ENCODE data around the gene SUMO2. TPM values are rescaled to one million over a fixed set of nuclear protein-coding genes. Genes with fewer than 3 reads are reported as not detected.

SUMO2 gene
- total and polyA plus RNA-seq, 2 experiments from 2014 or later = 139 to 890 TPM

DNA sequence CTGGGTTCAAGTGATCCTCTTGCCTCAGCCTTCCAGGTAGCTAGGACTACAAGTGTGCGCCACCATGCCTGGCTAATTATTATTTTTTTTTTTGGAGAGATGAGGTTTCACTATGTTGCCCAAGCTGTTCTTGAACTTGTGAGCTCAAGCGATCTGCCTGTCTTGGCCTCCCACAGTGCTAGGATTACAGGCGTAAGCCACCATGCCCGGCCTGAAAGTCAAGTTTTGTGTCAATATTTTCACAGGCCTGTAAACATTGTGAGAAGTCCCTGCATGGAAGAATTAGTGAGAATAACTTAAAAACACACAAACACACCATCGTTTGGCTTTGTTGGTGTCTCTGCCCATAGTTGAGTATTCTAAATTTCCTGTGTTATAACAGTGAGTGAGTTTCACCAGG lies 45.0 kb upstream of the SUMO2 start:
- no peaks in the 10 kb centered on the region for H3K9me2 ChIP-seq (ENCODE audit: insufficient read depth)
- no peak overlapping the region for H2AFZ ChIP-seq
- Mint-ChIP-seq H3K9me3 (no peaks in the 10 kb centered on the region), H3K4me3 (no peak overlapping the region), H3K27me3 (ENCODE audit: insufficient read depth, low read depth, poor library complexity) (peaks cover 3% of the 10 kb centered on the region), H3K27ac (no peak overlapping the region), H3K4me1 (no peaks in the 10 kb centered on the region), H3K36me3 (ENCODE audit: low read depth) (peaks cover 80% of the 10 kb centered on the region)
- H3K27me3 ChIP-seq (ENCODE audit: insufficient read depth) = no peaks in the 10 kb centered on the region
- peaks cover 3% of the 10 kb centered on the region for H4K20me1 ChIP-seq (replicated peaks; ENCODE audit: insufficient read depth)
- TF ChIP-seq, protein P1, sequence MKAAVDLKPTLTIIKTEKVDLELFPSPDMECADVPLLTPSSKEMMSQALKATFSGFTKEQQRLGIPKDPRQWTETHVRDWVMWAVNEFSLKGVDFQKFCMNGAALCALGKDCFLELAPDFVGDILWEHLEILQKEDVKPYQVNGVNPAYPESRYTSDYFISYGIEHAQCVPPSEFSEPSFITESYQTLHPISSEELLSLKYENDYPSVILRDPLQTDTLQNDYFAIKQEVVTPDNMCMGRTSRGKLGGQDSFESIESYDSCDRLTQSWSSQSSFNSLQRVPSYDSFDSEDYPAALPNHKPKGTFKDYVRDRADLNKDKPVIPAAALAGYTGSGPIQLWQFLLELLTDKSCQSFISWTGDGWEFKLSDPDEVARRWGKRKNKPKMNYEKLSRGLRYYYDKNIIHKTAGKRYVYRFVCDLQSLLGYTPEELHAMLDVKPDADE (IDR thresholded peaks at IDR 0.05) = no peak
- H3K36me3 ChIP-seq (ENCODE audit: insufficient read depth) = peaks cover 29% of the 10 kb centered on the region
- ATAC-seq (no peak), DNase-seq (ENCODE audit: low spot score) (no peak)
- no peak overlapping the region for H3K27ac ChIP-seq (ENCODE audit: low read depth)
- no peaks in the 10 kb centered on the region for H3K79me2 ChIP-seq (replicated peaks; ENCODE audit: insufficient read depth)
- H3K4me3 ChIP-seq = no peak overlapping the region
- no peaks in the 10 kb centered on the region for H3K4me1 ChIP-seq (ENCODE audit: insufficient read depth)
- H3K4me2 ChIP-seq = no peak overlapping the region
- H3F3A ChIP-seq (replicated peaks; ENCODE audit: low read depth) = peaks cover 13% of the 10 kb centered on the region; the same call in 1 of the 2 replicates

GRCh38 chr17:75225016-75225415 lies 42.3 kb upstream of the SUMO2 start:
- DNase-seq (ENCODE audit: low spot score) (no peak), ATAC-seq (no peak)
- Mint-ChIP-seq H3K9me3 (no peaks in the 10 kb centered on the region), H3K4me3 (no peak overlapping the region), H3K27ac (no peak overlapping the region), H3K4me1 (no peaks in the 10 kb centered on the region), H3K36me3 (ENCODE audit: low read depth) (peaks cover 71% of the 10 kb centered on the region), H3K27me3 (ENCODE audit: insufficient read depth, low read depth, poor library complexity) (peaks cover 3% of the 10 kb centered on the region)
- 0 out of 2 replicates have a peak, but pooled peaks cover 8% of the 10 kb centered on the region for H3F3A ChIP-seq (replicated peaks; ENCODE audit: low read depth)
- H3K36me3 ChIP-seq (ENCODE audit: insufficient read depth) = peaks cover 43% of the 10 kb centered on the region
- no peaks in the 10 kb centered on the region for H3K9me2 ChIP-seq (ENCODE audit: insufficient read depth)
- H3K4me1 ChIP-seq (ENCODE audit: insufficient read depth) = no peaks in the 10 kb centered on the region
- no peaks in the 10 kb centered on the region for H3K79me2 ChIP-seq (replicated peaks; ENCODE audit: insufficient read depth)
- H3K4me2 ChIP-seq = no peak overlapping the region
- no peaks in the 10 kb centered on the region for H3K27me3 ChIP-seq (ENCODE audit: insufficient read depth)
- H4K20me1 ChIP-seq (replicated peaks; ENCODE audit: insufficient read depth) = peaks cover 3% of the 10 kb centered on the region
- no peak overlapping the region for H2AFZ ChIP-seq
- H3K4me3 ChIP-seq = no peak overlapping the region
- H3K27ac ChIP-seq (ENCODE audit: low read depth) = no peak overlapping the region
- TF ChIP-seq STAT1 (IDR thresholded peaks at IDR 0.05; ENCODE audit: unreplicated experiment) = no peak
- TF ChIP-seq ZNF331 (CRISPR knock-in tag; IDR thresholded peaks at IDR 0.05; ENCODE audit: low read depth) = no peak
- no peak for TF ChIP-seq CREB1 (CRISPR knock-in tag; IDR thresholded peaks at IDR 0.05; ENCODE audit: low read depth)
- TF ChIP-seq, protein P1 (IDR thresholded peaks at IDR 0.05) = no peak
- no peak for TF ChIP-seq JUNB (IDR thresholded peaks at IDR 0.05; ENCODE audit: unreplicated experiment)
- TF ChIP-seq ZNF462 (CRISPR knock-in tag; IDR thresholded peaks at IDR 0.05) = no peak
- no peak for TF ChIP-seq EZH2 (IDR thresholded peaks at IDR 0.05; ENCODE audit: low read depth, unreplicated experiment)
- no peak for TF ChIP-seq ZNF114 (CRISPR knock-in tag; IDR thresholded peaks at IDR 0.05)
- no peak for TF ChIP-seq EZH2phosphoT487 (IDR thresholded peaks at IDR 0.05; ENCODE audit: unreplicated experiment)
- TF ChIP-seq, protein P2, sequence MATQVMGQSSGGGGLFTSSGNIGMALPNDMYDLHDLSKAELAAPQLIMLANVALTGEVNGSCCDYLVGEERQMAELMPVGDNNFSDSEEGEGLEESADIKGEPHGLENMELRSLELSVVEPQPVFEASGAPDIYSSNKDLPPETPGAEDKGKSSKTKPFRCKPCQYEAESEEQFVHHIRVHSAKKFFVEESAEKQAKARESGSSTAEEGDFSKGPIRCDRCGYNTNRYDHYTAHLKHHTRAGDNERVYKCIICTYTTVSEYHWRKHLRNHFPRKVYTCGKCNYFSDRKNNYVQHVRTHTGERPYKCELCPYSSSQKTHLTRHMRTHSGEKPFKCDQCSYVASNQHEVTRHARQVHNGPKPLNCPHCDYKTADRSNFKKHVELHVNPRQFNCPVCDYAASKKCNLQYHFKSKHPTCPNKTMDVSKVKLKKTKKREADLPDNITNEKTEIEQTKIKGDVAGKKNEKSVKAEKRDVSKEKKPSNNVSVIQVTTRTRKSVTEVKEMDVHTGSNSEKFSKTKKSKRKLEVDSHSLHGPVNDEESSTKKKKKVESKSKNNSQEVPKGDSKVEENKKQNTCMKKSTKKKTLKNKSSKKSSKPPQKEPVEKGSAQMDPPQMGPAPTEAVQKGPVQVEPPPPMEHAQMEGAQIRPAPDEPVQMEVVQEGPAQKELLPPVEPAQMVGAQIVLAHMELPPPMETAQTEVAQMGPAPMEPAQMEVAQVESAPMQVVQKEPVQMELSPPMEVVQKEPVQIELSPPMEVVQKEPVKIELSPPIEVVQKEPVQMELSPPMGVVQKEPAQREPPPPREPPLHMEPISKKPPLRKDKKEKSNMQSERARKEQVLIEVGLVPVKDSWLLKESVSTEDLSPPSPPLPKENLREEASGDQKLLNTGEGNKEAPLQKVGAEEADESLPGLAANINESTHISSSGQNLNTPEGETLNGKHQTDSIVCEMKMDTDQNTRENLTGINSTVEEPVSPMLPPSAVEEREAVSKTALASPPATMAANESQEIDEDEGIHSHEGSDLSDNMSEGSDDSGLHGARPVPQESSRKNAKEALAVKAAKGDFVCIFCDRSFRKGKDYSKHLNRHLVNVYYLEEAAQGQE (IDR thresholded peaks at IDR 0.05; ENCODE audit: unreplicated experiment) = no peak

All from GM23338 (cell line).